NCI-H526 (cell line): ENCODE results near the gene CDH15.

ENCODE experiments used
- DNase-seq, 2 experiments: peaks; one replicate each; lab custom pipeline; 2025; lab: John Stamatoyannopoulos, UW

The CDH15 gene

GRCh38 chr16:89199241-89200123 is 27.9 kb downstream of the CDH15 start:
- DNase-seq: no peak

GRCh38 chr16:89200124-89200849 is 28.7 kb downstream of the CDH15 start, which contains the start of gene SLC22A31:
SLC22A31 (minus strand) TSS chr16:89200537; CDS start chr16:89200501, 36 bp downstream.
- peak in 1 of 2 experiments; percentile 24 for DNase-seq

- DNase-seq: no peak
Measured at GRCh38 chr16:89200850-89201411, 29.4 kb downstream of the CDH15 start.

GRCh38 chr16:89201439-89202377 is 30.2 kb downstream of the CDH15 start:
- peak; percentile 46 to 94 for DNase-seq

- DNase-seq: no peak
Measured at GRCh38 chr16:89202422-89203215, 31.1 kb downstream of the CDH15 start.

- no peak for DNase-seq
Measured at GRCh38 chr16:89207993-89208392, 36.4 kb downstream of the CDH15 start.

GRCh38 chr16:89209522-89210044 is 38.0 kb downstream of the CDH15 start:
- no peak for DNase-seq

- no peak for DNase-seq
Measured at GRCh38 chr16:89210165-89210903, 38.8 kb downstream of the CDH15 start.

GRCh38 chr16:89210904-89211515 is 39.5 kb downstream of the CDH15 start:
- no peak for DNase-seq

- DNase-seq: peak; percentile 46 to 70
Measured at GRCh38 chr16:89216315-89217137, 45.0 kb downstream of the CDH15 start.

GRCh38 chr16:89217138-89217387 is 45.5 kb downstream of the CDH15 start:
- DNase-seq: no peak

GRCh38 chr16:89217388-89218191 is 46.0 kb downstream of the CDH15 start, which contains the start of gene ZNF778:
ZNF778 (plus strand) TSS chr16:89217703; CDS start chr16:89221128, 3,425 bp downstream.
- DNase-seq: peak; percentile 38 to 75

- DNase-seq: no peak
Measured at GRCh38 chr16:89219365-89219764, 47.8 kb downstream of the CDH15 start.

- no peak for DNase-seq
Measured at GRCh38 chr16:89221604-89222003, 50.1 kb downstream of the CDH15 start.

GRCh38 chr16:89222931-89223330 is 51.4 kb downstream of the CDH15 start:
- no peak for DNase-seq

GRCh38 chr16:89224665-89225064 is 53.1 kb downstream of the CDH15 start:
- no peak for DNase-seq

- DNase-seq: no peak
Measured at GRCh38 chr16:89230255-89230654, 58.7 kb downstream of the CDH15 start.

- no peak for DNase-seq
Measured at GRCh38 chr16:89232107-89232506, 60.6 kb downstream of the CDH15 start.
